ENCODE data around the gene AEN. TPM values are rescaled to one million over a fixed set of nuclear protein-coding genes. Genes with fewer than 3 reads are reported as not detected.

AEN gene
- total and polyA plus RNA-seq, 2 of the 8 experiments (the other 6 are each of a cell fraction or from before 2014, with no cell fraction given), result 112 to 122 TPM

GRCh38 chr15:88661041-88661700 is 40.0 kb downstream of the AEN start (continued):
- TF ChIP-seq KDM5A (IDR thresholded peaks at IDR 0.05; ENCODE audit: low read length), result no peak
- no peak for TF ChIP-seq SIN3A (conservative IDR thresholded peaks at IDR 0.05 in 1 of 2, IDR thresholded peaks at IDR 0.05 in 1 of 2; ENCODE audit: low read depth in 1 of 2, low read length in 2 of 2)
